ENCODE data around the gene MTCL1.

MTCL1 gene

GRCh38 chr18:8744656-8745055, 39.3 kb downstream of the MTCL1 start:
- Histone ChIP-seq H3K4me2 (ENCODE audit: low read depth, low read length, poor library complexity, severe bottlenecking) (peak overlapping the region; percentile 29), H3F3A (ENCODE audit: low read depth) (peaks cover 6% of the 10 kb centered on the region; the same call in 1 of the 2 replicates), H3K9me3 (ENCODE audit: insufficient read depth, low read depth, low read length) (no peaks in the 10 kb centered on the region), H3K79me2 (ENCODE audit: insufficient read depth, low read length) (0 out of 2 replicates have a peak, but pooled peaks cover 3% of the 10 kb centered on the region), H4K20me1 (ENCODE audit: insufficient read depth, low read length, poor library complexity, severe bottlenecking) (no peaks in the 10 kb centered on the region), H3K4me1 (ENCODE audit: insufficient read depth, low read length, poor library complexity, severe bottlenecking) (peaks cover 71% of the 10 kb centered on the region), H3K9ac (ENCODE audit: low read depth, low read length, poor library complexity, severe bottlenecking) (no peak overlapping the region), H3K9me2 (replicated peaks; ENCODE audit: low read depth, low read length) (no peaks in the 10 kb centered on the region), H2AFZ (ENCODE audit: low read length) (no peak overlapping the region), H3K27me3 (ENCODE audit: insufficient read depth, low read length, poor library complexity, severe bottlenecking) (no peaks in the 10 kb centered on the region), H3K4me3 (ENCODE audit: low read length, poor library complexity, severe bottlenecking) (peak overlapping the region; percentile 17), H3K36me3 (ENCODE audit: insufficient read depth, low read length) (peaks cover 6% of the 10 kb centered on the region; the same call in 1 of the 2 replicates)
- no peak for TF ChIP-seq CTCF (conservative IDR thresholded peaks at IDR 0.05; ENCODE audit: low read length)
- TF ChIP-seq EZH2phosphoT487 (IDR thresholded peaks at IDR 0.05; ENCODE audit: borderline replicate concordance), result no peak

GRCh38 chr18:8745355-8746014, 40.1 kb downstream of the MTCL1 start:
- Histone ChIP-seq H3K9ac (ENCODE audit: low read depth, low read length, poor library complexity, severe bottlenecking) (no peak overlapping the region), H3K9me2 (replicated peaks; ENCODE audit: low read depth, low read length) (no peaks in the 10 kb centered on the region), H3K4me1 (ENCODE audit: insufficient read depth, low read length, poor library complexity, severe bottlenecking) (peaks cover 78% of the 10 kb centered on the region), H3F3A (ENCODE audit: low read depth) (peaks cover 6% of the 10 kb centered on the region; the same call in 1 of the 2 replicates), H2AFZ (ENCODE audit: low read length) (no peak overlapping the region), H4K20me1 (ENCODE audit: insufficient read depth, low read length, poor library complexity, severe bottlenecking) (no peaks in the 10 kb centered on the region), H3K27me3 (ENCODE audit: insufficient read depth, low read length, poor library complexity, severe bottlenecking) (no peaks in the 10 kb centered on the region), H3K4me3 (ENCODE audit: low read length, poor library complexity, severe bottlenecking) (no peak overlapping the region), H3K36me3 (ENCODE audit: insufficient read depth, low read length) (peaks cover 6% of the 10 kb centered on the region; the same call in 1 of the 2 replicates), H3K9me3 (ENCODE audit: insufficient read depth, low read depth, low read length) (no peaks in the 10 kb centered on the region), H3K4me2 (ENCODE audit: low read depth, low read length, poor library complexity, severe bottlenecking) (peak overlapping the region; percentile 11), H3K79me2 (ENCODE audit: insufficient read depth, low read length) (0 out of 2 replicates have a peak, but pooled peaks cover 3% of the 10 kb centered on the region)
- no peak for TF ChIP-seq CTCF (conservative IDR thresholded peaks at IDR 0.05; ENCODE audit: low read length)
- no peak for TF ChIP-seq EZH2phosphoT487 (IDR thresholded peaks at IDR 0.05; ENCODE audit: borderline replicate concordance)

DNA sequence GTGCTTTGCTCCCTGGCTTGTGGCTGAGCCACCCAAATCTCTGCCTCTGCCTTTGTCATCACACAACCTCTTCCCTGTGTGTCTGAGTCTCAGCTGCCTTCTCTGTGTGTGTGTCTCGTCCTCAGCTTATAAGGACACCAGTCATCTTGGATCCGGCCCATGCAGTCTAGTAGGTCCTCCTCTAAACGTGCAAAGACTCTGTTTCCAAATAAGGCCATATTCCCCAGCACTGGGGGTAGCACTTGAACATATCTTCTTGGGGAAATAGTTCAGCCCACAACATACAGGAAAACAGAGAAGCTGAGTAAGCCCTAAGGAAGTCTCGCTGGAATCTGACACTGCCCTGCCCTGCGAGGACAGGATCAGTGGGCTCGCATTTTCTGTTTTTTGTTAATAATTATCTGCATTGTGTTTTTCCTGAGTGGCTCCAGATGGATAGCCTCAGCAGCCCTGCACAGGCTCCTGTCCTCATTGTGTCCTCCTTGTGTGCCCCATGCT, 42.1 kb downstream of the MTCL1 start:
- no peak overlapping the region for H3K4me2 ChIP-seq (ENCODE audit: low read depth, low read length, poor library complexity, severe bottlenecking)
- H3K4me3 ChIP-seq (ENCODE audit: low read length, poor library complexity, severe bottlenecking), result no peak overlapping the region
- no peak overlapping the region for H2AFZ ChIP-seq (ENCODE audit: low read length)
- H3K9me3 ChIP-seq (ENCODE audit: insufficient read depth, low read depth, low read length), result no peaks in the 10 kb centered on the region
- no peaks in the 10 kb centered on the region for H3K79me2 ChIP-seq (ENCODE audit: insufficient read depth, low read length)
- H3K9ac ChIP-seq (ENCODE audit: low read depth, low read length, poor library complexity, severe bottlenecking), result no peak overlapping the region
- no peaks in the 10 kb centered on the region for H3K9me2 ChIP-seq (replicated peaks; ENCODE audit: low read depth, low read length)
- peaks cover 6% of the 10 kb centered on the region; the same call in 1 of the 2 replicates for H3F3A ChIP-seq (ENCODE audit: low read depth)
- peaks cover 87% of the 10 kb centered on the region for H3K4me1 ChIP-seq (ENCODE audit: insufficient read depth, low read length, poor library complexity, severe bottlenecking)
- H4K20me1 ChIP-seq (ENCODE audit: insufficient read depth, low read length, poor library complexity, severe bottlenecking), result no peaks in the 10 kb centered on the region
- TF ChIP-seq EZH2phosphoT487 (IDR thresholded peaks at IDR 0.05; ENCODE audit: borderline replicate concordance), result no peak
- TF ChIP-seq CTCF (conservative IDR thresholded peaks at IDR 0.05; ENCODE audit: low read length), result no peak
- H3K36me3 ChIP-seq (ENCODE audit: insufficient read depth, low read length), result no peaks in the 10 kb centered on the region; the same call in 1 of the 2 replicates
- H3K27me3 ChIP-seq (ENCODE audit: insufficient read depth, low read length, poor library complexity, severe bottlenecking), result no peaks in the 10 kb centered on the region

Data from Loucy (cell line).